ENCODE data around the gene CAMTA1.

The CAMTA1 gene

DNA sequence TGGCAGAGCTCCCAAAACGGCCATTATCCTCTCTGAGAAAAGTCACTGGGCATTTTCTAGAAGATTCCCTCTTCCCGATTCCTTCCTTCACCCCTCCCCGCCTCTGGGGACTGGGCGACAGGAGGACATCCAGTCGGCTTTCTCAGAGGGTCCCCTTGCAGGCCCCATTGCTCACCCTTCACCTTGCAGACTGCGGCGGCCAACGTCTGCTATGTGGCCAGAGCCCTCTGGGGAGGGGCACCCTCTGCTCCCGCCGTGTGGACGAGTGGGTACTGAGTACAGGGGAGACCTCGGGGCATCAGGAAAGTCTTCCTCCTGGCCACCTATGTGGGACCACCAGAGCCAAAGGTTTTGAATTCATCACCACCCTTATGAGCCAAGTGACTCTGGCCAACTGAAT lies 692.3 kb downstream of the CAMTA1 start:
- DNase-seq (ENCODE audit: low read depth), result no peak

DNA sequence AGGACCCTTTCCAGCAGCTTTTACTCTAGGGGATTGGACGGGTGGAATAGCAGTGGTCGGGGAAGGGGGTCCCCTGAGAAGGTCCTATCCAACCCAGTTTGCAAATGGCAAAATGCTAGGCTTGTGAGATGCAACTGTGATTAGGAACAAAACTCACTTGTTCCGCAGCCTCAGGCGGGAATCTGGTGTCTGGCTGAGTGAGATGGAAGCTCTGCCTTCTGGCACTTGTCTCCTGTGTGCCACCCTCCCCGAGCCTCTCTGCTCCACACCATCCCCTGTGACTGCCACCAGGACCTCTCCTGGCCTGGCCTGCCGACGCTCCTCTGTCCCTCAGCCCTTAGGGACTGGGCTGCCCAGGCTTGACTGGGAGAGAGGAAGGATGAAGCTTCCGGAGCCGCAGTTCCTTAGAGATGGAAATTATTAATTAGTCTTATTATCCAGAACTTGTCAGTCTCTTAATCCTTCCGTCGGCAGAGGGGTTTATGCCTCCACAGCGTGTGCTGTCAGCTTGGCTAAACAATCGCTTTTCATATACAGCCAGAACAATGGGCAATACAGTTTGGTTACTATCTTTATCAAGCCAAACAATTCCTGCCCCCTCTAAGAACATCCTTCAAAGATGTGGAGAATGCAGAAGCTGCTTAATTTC lies 693.0 kb downstream of the CAMTA1 start:
- no peak for DNase-seq (ENCODE audit: low read depth)

- DNase-seq (ENCODE audit: low read depth), result peak; percentile 69
These were observed 693.7 kb downstream of the CAMTA1 start for GRCh38 chr1:7478809-7479499.

- DNase-seq (ENCODE audit: low read depth), result no peak
These were observed 694.3 kb downstream of the CAMTA1 start for GRCh38 chr1:7479571-7479970.

- DNase-seq (ENCODE audit: low read depth), result no peak
These were observed 695.9 kb downstream of the CAMTA1 start for GRCh38 chr1:7481194-7481593.

- no peak for DNase-seq (ENCODE audit: low read depth)
These were observed 696.8 kb downstream of the CAMTA1 start for GRCh38 chr1:7482077-7482476.

DNA sequence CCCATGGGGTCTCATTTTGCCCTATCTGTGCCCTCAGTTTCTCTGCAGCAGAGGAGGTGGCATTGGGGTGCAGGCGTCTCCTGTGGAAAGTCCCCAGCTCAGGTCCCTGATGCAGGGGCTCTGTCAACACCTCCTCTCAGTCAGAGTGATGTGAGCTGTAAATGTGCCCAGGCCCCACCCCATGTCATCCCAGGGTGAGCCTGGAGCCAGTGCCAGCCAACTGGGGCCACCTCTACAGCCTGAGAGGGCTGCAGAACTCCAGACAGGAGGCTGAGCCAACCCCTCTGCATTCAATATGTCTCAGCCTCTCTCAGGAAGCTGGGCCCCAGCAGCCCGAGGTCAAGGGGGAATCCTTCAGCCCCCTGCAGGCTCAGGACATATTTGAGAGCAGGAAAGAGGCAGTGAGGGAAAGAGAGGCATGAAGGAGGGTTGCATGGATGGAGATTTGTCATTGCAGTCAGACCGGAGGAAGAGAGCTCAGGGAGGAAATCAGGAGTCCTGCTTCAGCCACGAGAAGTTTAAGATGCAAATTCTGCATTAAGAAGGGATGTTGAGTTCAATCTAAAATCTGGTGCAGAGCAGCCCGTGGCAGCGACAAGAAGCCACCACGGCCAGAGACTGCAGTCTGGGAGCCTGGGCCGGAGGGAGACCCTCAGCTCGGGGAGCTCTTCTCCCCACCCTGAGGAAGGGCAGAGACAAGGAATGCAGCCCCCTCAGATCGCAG lies 697.7 kb downstream of the CAMTA1 start:
- DNase-seq (ENCODE audit: low read depth), result no peak

GRCh38 chr1:7483634-7484383 lies 698.6 kb downstream of the CAMTA1 start:
- no peak for DNase-seq (ENCODE audit: low read depth)

DNA sequence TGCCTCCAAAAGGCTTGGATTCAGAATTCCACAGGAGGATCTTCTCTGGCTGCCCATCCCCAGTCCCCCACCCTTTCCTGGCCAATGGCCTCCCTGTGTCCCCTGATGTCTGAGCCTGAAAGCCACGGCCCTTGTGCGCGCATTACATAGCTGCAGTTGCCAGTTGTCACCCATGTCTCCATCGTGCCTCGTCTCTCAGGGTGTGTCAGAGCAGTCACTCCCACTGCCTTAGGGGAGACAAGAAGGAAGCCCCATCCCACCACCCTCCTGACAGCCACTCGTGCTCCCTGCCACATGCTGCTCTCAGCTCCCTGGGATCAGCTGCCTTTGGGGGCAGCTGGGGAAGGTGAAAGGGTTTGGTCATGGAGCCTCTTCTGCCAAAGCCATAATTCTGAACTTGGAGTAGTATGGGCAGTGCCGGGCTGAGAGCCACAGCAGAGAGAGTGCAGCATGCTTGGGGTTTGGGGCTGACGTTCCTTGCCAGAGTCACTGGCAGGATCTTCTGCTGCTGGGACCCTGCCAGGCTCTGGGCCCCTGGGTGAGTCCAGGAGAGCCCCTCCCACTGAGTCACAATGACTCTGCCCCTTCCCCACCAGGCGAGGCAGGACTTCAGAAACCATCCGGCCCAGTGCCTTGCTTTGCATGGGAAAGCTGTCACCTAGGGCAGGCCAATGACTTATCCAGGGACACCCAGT lies 700.0 kb downstream of the CAMTA1 start:
- no peak for DNase-seq (ENCODE audit: low read depth)

GRCh38 chr1:7485826-7486225 lies 700.6 kb downstream of the CAMTA1 start:
- DNase-seq (ENCODE audit: low read depth), result no peak

- no peak for DNase-seq (ENCODE audit: low read depth)
These were observed 702.7 kb downstream of the CAMTA1 start for GRCh38 chr1:7487766-7488474.

- no peak for DNase-seq (ENCODE audit: low read depth)
These were observed 703.2 kb downstream of the CAMTA1 start for GRCh38 chr1:7488475-7488842.

- no peak for DNase-seq (ENCODE audit: low read depth)
These were observed 704.3 kb downstream of the CAMTA1 start for GRCh38 chr1:7489586-7489985.

DNA sequence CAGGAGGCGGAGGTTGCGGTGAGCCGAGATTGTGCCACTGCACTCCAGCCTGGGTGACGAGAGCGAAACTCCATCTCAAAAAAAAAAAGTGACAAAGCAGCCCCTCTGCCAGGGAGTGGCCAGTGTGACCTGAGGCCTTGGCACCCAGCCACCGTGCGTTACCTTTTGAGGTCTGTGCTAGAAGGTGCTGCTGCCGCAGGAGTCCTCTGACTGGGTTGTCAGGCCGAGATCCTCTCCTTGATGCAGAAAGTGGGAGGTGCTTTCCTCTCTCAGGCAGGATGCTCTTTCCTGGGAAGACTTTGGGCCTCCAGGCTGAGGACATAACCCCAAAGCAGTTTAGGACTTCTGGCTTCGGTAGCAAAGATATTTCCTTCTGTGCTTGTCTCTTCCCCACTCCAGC lies 705.3 kb downstream of the CAMTA1 start:
- DNase-seq (ENCODE audit: low read depth), result no peak

DNA sequence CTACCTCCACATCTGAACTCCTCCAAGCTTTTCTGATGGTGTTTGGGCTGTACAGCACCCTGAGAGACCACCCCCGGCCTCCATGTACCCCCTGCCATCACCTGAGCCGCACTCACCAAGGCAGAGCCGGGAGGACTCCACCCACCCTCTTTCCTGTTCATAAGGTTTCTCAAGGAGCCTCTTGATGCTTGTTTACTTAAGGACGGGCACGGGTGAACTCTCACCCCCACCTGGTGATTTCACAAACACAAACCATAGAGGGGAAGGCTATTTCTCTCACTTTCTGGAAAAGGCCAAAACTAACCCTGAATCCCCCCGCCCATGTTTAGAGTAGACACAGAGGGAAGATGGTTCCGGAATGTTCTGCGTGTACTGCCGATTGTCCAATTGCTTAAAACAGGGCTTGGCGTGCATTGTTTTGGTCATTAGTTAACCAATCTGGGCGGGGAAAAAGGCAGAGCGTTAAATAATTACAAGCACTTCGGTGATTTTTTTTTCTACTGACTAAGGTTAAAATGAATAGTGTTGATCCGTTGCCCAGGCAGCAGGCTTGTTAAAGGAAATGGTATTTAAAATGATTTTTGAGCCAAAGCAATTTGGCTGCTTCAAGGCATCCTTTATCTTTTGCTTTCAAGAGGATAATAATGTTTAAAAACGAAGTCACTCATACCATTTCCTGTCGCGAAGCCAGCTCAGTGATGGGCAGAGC lies 706.0 kb downstream of the CAMTA1 start:
- peak; percentile 56 for DNase-seq (ENCODE audit: low read depth)

DNA sequence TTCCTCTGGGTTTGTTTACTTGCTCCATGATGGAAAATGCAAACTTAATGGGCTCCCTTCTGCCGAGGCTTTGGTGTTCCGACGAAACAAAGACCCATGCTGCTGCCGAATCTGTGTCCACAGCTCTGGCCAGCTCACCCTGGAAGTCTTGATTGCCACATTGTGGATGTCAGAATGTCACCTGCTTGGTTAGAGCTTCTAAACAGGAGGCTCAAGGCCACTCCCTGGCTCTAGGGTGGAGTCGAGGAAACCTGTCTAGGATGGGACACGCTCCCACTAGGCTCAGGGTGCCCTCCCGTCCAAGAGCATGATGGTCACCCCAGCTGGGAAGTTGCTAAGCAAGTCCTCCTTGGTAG lies 706.5 kb downstream of the CAMTA1 start:
- DNase-seq (ENCODE audit: low read depth), result no peak

GRCh38 chr1:7493711-7494454 lies 708.6 kb downstream of the CAMTA1 start:
- DNase-seq (ENCODE audit: low read depth), result no peak

DNA sequence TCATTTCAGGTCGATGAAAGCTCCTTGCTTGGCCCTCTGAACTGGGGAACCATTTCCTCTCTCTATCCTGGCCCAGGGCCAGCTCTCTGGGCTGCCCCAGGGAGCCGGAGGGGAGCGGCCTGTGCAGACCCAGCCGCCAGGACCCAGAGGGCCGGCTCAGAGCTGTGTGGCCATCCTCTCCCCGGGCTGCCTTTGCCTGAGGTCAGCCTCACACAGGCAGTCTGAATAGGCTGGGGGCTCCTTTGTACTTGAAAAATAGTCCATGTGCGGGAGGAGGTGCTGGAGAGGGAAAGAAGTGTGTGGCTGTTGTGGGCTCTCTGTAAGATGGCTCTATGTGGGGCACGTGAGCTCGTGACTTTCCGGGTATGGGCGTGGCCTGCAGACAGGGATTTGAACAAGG lies 710.7 kb downstream of the CAMTA1 start:
- DNase-seq (ENCODE audit: low read depth), result no peak

DNA sequence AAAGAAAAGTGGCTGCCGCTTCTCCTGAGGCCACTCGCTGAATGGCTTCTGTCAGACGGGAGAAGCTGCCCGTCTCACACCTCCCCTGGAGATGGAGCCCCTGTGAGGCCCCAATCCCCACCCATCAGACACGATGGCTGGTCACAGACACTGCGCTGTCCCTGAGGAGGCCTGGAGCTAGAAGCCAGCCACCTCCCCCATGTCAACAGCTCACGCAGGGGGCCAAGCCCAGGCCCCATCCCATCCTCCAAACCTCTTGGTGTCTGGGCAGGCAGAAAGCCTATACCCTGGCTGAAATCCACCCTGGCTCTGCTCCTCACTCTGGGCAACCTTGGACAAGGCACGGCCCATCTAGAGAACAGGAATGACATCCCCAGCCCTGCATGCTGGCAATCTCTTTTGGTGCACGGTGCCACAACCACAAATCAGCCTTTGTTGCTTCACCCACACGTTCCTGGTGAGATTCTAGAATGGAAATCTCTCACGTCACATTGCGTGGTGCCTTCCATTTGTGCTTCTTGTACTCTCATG lies 711.9 kb downstream of the CAMTA1 start:
- no peak for DNase-seq (ENCODE audit: low read depth)
